Measurements from ENCODE around the gene VCPKMT.
A peak's percentile ranks its signal among the peaks of the same experiment; 100 is the strongest.

Gene VCPKMT

GRCh38 chr14:50063876-50064420, 52.4 kb downstream of the VCPKMT start:
- no peak for DNase-seq

DNA sequence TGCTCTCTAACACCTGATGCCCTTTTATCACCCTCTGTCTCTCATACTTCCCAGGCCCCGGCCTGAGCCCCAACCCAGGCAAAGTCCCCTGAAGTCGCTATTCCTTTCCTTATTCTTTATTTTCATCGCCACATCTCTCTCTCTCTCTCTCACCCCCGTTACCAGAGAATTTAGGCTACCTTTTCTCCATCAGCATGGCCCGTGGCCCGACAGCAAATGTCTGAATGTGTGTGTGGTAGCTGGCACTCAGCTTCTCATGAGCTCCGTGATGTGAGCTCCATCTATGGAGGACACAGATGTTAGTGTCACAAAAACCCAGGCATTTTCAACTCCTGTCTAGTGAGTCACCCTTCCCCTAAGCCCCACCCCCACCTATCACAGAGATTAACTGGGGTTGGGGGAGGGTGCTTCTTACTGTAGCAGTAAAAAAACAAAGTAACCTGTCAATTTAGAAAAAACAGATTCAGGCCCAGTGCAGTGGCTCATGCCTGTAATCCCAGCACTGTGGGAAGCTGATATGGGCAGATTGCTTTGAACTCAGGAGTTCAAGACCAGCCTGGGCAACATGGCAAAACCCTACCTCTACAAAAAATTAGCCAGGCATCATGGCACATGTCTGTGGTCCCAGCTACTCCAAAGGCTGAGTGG, 53.8 kb downstream of the VCPKMT start:
- no peak for DNase-seq

- DNase-seq = peak; percentile 5
Measured at GRCh38 chr14:50061664-50062437, 54.5 kb downstream of the VCPKMT start.

GRCh38 chr14:50060871-50061663, 55.3 kb downstream of the VCPKMT start:
- no peak for DNase-seq

GRCh38 chr14:50059763-50060616, 56.4 kb downstream of the VCPKMT start:
- DNase-seq = no peak
